Measurements from ENCODE around the gene SHISA2.

SHISA2 gene

GRCh38 chr13:26061256-26061655 lies 9.4 kb upstream of the SHISA2 start:
- Histone ChIP-seq H3K4me3 (ENCODE audit: low read depth in 1 of 2, low read length in 1 of 2) (no peak overlapping the region), H3K27me3 (peaks cover 29% of the 10 kb centered on the region), H3K4me1 (ENCODE audit: control insufficient read depth in 1 of 2, insufficient read depth in 1 of 2, low read depth in 1 of 2, low read length in 1 of 2) (no peaks in the 10 kb centered on the region), H3K9me3 (no peaks in the 10 kb centered on the region), H3K36me3 (no peaks in the 10 kb centered on the region), H3K27ac (no peak overlapping the region)
- TF ChIP-seq CTCF (IDR thresholded peaks at IDR 0.05), result no peak

- Histone ChIP-seq H3K36me3 (no peaks in the 10 kb centered on the region), H3K4me1 (ENCODE audit: control insufficient read depth in 1 of 2, insufficient read depth in 1 of 2, low read depth in 1 of 2, low read length in 1 of 2) (no peaks in the 10 kb centered on the region), H3K27ac (no peak overlapping the region), H3K27me3 (peaks cover 34% of the 10 kb centered on the region), H3K4me3 (ENCODE audit: low read depth in 1 of 2, low read length in 1 of 2) (no peak overlapping the region), H3K9me3 (no peaks in the 10 kb centered on the region)
- TF ChIP-seq CTCF (IDR thresholded peaks at IDR 0.05), result no peak
These were observed 8.5 kb upstream of the SHISA2 start for GRCh38 chr13:26060357-26060756.

GRCh38 chr13:26058704-26059103 lies 6.9 kb upstream of the SHISA2 start:
- TF ChIP-seq CTCF (IDR thresholded peaks at IDR 0.05), result no peak
- Histone ChIP-seq H3K36me3 (no peaks in the 10 kb centered on the region), H3K9me3 (no peaks in the 10 kb centered on the region), H3K27me3 (peaks cover 49% of the 10 kb centered on the region), H3K27ac (no peak overlapping the region), H3K4me3 (ENCODE audit: low read depth in 1 of 2, low read length in 1 of 2) (no peak overlapping the region), H3K4me1 (ENCODE audit: control insufficient read depth in 1 of 2, insufficient read depth in 1 of 2, low read depth in 1 of 2, low read length in 1 of 2) (no peaks in the 10 kb centered on the region)

- Histone ChIP-seq H3K36me3 (no peaks in the 10 kb centered on the region), H3K4me3 (ENCODE audit: low read depth in 1 of 2, low read length in 1 of 2) (no peak overlapping the region), H3K27ac (no peak overlapping the region), H3K4me1 (ENCODE audit: control insufficient read depth in 1 of 2, insufficient read depth in 1 of 2, low read depth in 1 of 2, low read length in 1 of 2) (no peaks in the 10 kb centered on the region), H3K9me3 (no peaks in the 10 kb centered on the region), H3K27me3 (peaks cover 82% of the 10 kb centered on the region)
- TF ChIP-seq CTCF (IDR thresholded peaks at IDR 0.05), result no peak
These were observed 3.1 kb upstream of the SHISA2 start for GRCh38 chr13:26054896-26055295.

GRCh38 chr13:26053418-26053980 lies 1.7 kb upstream of the SHISA2 start:
- no peak overlapping the region for H3K4me3 ChIP-seq (ENCODE audit: low read depth in 1 of 2, low read length in 1 of 2)
- H3K27ac ChIP-seq, result no peak overlapping the region
- H3K9me3 ChIP-seq, result no peaks in the 10 kb centered on the region
- no peak for TF ChIP-seq CTCF (IDR thresholded peaks at IDR 0.05)
- H3K27me3 ChIP-seq, result peaks cover 88% of the 10 kb centered on the region
- no peaks in the 10 kb centered on the region for H3K4me1 ChIP-seq (ENCODE audit: control insufficient read depth in 1 of 2, insufficient read depth in 1 of 2, low read depth in 1 of 2, low read length in 1 of 2)
- no peaks in the 10 kb centered on the region for H3K36me3 ChIP-seq

- no peak overlapping the region for H3K27ac ChIP-seq
- H3K4me1 ChIP-seq (ENCODE audit: control insufficient read depth in 1 of 2, insufficient read depth in 1 of 2, low read depth in 1 of 2, low read length in 1 of 2), result no peaks in the 10 kb centered on the region
- H3K4me3 ChIP-seq (ENCODE audit: low read depth in 1 of 2, low read length in 1 of 2), result no peak overlapping the region
- no peaks in the 10 kb centered on the region for H3K9me3 ChIP-seq
- H3K27me3 ChIP-seq, result peaks cover 92% of the 10 kb centered on the region
- TF ChIP-seq CTCF (IDR thresholded peaks at IDR 0.05), result no peak
- H3K36me3 ChIP-seq, result no peaks in the 10 kb centered on the region
These were observed 521 bp upstream of the SHISA2 start for GRCh38 chr13:26052337-26052736.
